ENCODE results near the gene ZNF215.
"Not testable (repeated sequence)": the region's sequence is repeated elsewhere in the genome, so short reads cannot be mapped to it uniquely, and the experiment has no call there.

The ZNF215 gene

GRCh38 chr11:6919698-6920097 is 6.5 kb upstream of the ZNF215 start:
- Mint-ChIP-seq H3K27ac (no peak overlapping the region), H3K4me1 (ENCODE audit: low read depth) (no peaks in the 10 kb centered on the region), H3K36me3 (ENCODE audit: low read depth) (no peaks in the 10 kb centered on the region), H3K4me3 (no peak overlapping the region), H3K9me3 (no peaks in the 10 kb centered on the region), H3K27me3 (peaks cover 2% of the 10 kb centered on the region)
- intact Hi-C loops (cut with micrococcal nuclease): no loop called here

GRCh38 chr11:6920702-6921101 is 5.5 kb upstream of the ZNF215 start, which contains the start of gene OR2D3:
Gene OR2D3 (plus strand): TSS chr11:6921002. CDS start chr11:6921002, 0 bp downstream.
- peaks cover 7% of the 10 kb centered on the region for H3K27me3 Mint-ChIP-seq
- intact Hi-C loops (cut with micrococcal nuclease): no loop called here
- no peaks in the 10 kb centered on the region for H3K36me3 Mint-ChIP-seq (ENCODE audit: low read depth)
- H3K27ac Mint-ChIP-seq: no peak within 1 kb of the TSS
- H3K4me1 Mint-ChIP-seq (ENCODE audit: low read depth): peaks cover 3% of the 10 kb centered on the region
- no peak within 1 kb of the TSS for H3K4me3 Mint-ChIP-seq
- no peaks in the 10 kb centered on the region for H3K9me3 Mint-ChIP-seq

- Mint-ChIP-seq H3K4me3 (no peak overlapping the region), H3K27me3 (peaks cover 27% of the 10 kb centered on the region), H3K27ac (no peak overlapping the region), H3K9me3 (no peaks in the 10 kb centered on the region), H3K36me3 (ENCODE audit: low read depth) (no peaks in the 10 kb centered on the region), H3K4me1 (ENCODE audit: low read depth) (peaks cover 18% of the 10 kb centered on the region)
- intact Hi-C loops (cut with micrococcal nuclease): no loop called here
Measured at GRCh38 chr11:6925007-6925577, 1.1 kb upstream of the ZNF215 start.

GRCh38 chr11:6925636-6926207 is 504 bp upstream of the ZNF215 start:
- intact Hi-C loops (cut with micrococcal nuclease): no loop called here
- H3K27ac Mint-ChIP-seq: no peak overlapping the region
- H3K4me1 Mint-ChIP-seq (ENCODE audit: low read depth): peaks cover 18% of the 10 kb centered on the region
- H3K4me3 Mint-ChIP-seq: peak overlapping the region; percentile 80
- H3K9me3 Mint-ChIP-seq: no peaks in the 10 kb centered on the region
- H3K27me3 Mint-ChIP-seq: peaks cover 27% of the 10 kb centered on the region
- H3K36me3 Mint-ChIP-seq (ENCODE audit: low read depth): no peaks in the 10 kb centered on the region

GRCh38 chr11:6927030-6927617 is 898 bp downstream of the ZNF215 start:
- Mint-ChIP-seq H3K27ac (no peak overlapping the region), H3K4me1 (ENCODE audit: low read depth) (peaks cover 18% of the 10 kb centered on the region), H3K4me3 (peak overlapping the region; percentile 80), H3K36me3 (ENCODE audit: low read depth) (no peaks in the 10 kb centered on the region), H3K9me3 (no peaks in the 10 kb centered on the region), H3K27me3 (peaks cover 27% of the 10 kb centered on the region)
- intact Hi-C loops (cut with micrococcal nuclease): no loop called here

- H3K27me3 Mint-ChIP-seq: peaks cover 27% of the 10 kb centered on the region
- H3K4me3 Mint-ChIP-seq: no peak overlapping the region
- no peaks in the 10 kb centered on the region for H3K36me3 Mint-ChIP-seq (ENCODE audit: low read depth)
- peaks cover 18% of the 10 kb centered on the region for H3K4me1 Mint-ChIP-seq (ENCODE audit: low read depth)
- intact Hi-C loops (cut with micrococcal nuclease): no loop called here
- H3K27ac Mint-ChIP-seq: no peak overlapping the region
- no peaks in the 10 kb centered on the region for H3K9me3 Mint-ChIP-seq
Measured at GRCh38 chr11:6928916-6929315, 2.7 kb downstream of the ZNF215 start.

- no peaks in the 10 kb centered on the region for H3K36me3 Mint-ChIP-seq (ENCODE audit: low read depth)
- no peak overlapping the region for H3K4me3 Mint-ChIP-seq
- intact Hi-C loops (cut with micrococcal nuclease): no loop called here
- H3K27ac Mint-ChIP-seq: no peak overlapping the region
- no peaks in the 10 kb centered on the region for H3K9me3 Mint-ChIP-seq
- H3K4me1 Mint-ChIP-seq (ENCODE audit: low read depth): peaks cover 10% of the 10 kb centered on the region
- peaks cover 14% of the 10 kb centered on the region for H3K27me3 Mint-ChIP-seq
Measured at GRCh38 chr11:6931146-6931713, 5.0 kb downstream of the ZNF215 start.

GRCh38 chr11:6932145-6932544 is 5.9 kb downstream of the ZNF215 start:
- intact Hi-C loops (cut with micrococcal nuclease): no loop called here
- peaks cover 7% of the 10 kb centered on the region for H3K27me3 Mint-ChIP-seq
- no peak overlapping the region for H3K27ac Mint-ChIP-seq

GRCh38 chr11:6941970-6942369 is 15.7 kb downstream of the ZNF215 start:
- H3K9me3 Mint-ChIP-seq: no peaks in the 10 kb centered on the region
- H3K27ac Mint-ChIP-seq: no peak overlapping the region
- H3K4me3 Mint-ChIP-seq: no peak overlapping the region
- intact Hi-C loops (cut with micrococcal nuclease): no loop called here
- no peaks in the 10 kb centered on the region for H3K36me3 Mint-ChIP-seq (ENCODE audit: low read depth)
- H3K4me1 Mint-ChIP-seq (ENCODE audit: low read depth): no peaks in the 10 kb centered on the region
- H3K27me3 Mint-ChIP-seq: no peaks in the 10 kb centered on the region

More at GRCh38 chr11:6932145-6932544, 5.9 kb downstream of the ZNF215 start:
- H3K4me1 Mint-ChIP-seq (ENCODE audit: low read depth): peaks cover 3% of the 10 kb centered on the region
- H3K9me3 Mint-ChIP-seq: no peaks in the 10 kb centered on the region
- H3K4me3 Mint-ChIP-seq: no peak overlapping the region
- no peaks in the 10 kb centered on the region for H3K36me3 Mint-ChIP-seq (ENCODE audit: low read depth)

- intact Hi-C loops (cut with micrococcal nuclease): no loop called here
- Mint-ChIP-seq H3K36me3 (ENCODE audit: low read depth) (no peaks in the 10 kb centered on the region), H3K4me3 (no peak overlapping the region), H3K27me3 (no peaks in the 10 kb centered on the region), H3K9me3 (no peaks in the 10 kb centered on the region), H3K27ac (no peak overlapping the region), H3K4me1 (ENCODE audit: low read depth) (no peaks in the 10 kb centered on the region)
Measured at GRCh38 chr11:6943131-6943530, 16.9 kb downstream of the ZNF215 start.

GRCh38 chr11:6954248-6954647 is 28.0 kb downstream of the ZNF215 start:
- H3K27me3 Mint-ChIP-seq; intact Hi-C loops (cut with micrococcal nuclease); H3K27ac Mint-ChIP-seq; H3K4me3 Mint-ChIP-seq; H3K9me3 Mint-ChIP-seq; H3K4me1 Mint-ChIP-seq (ENCODE audit: low read depth); H3K36me3 Mint-ChIP-seq (ENCODE audit: low read depth): not testable (repeated sequence)

GRCh38 chr11:6962141-6962540 is 35.9 kb downstream of the ZNF215 start:
- H3K4me3 Mint-ChIP-seq: no peak overlapping the region
- H3K27ac Mint-ChIP-seq: no peak overlapping the region
- no peaks in the 10 kb centered on the region for H3K9me3 Mint-ChIP-seq
- no peaks in the 10 kb centered on the region for H3K4me1 Mint-ChIP-seq (ENCODE audit: low read depth)
- no peaks in the 10 kb centered on the region for H3K27me3 Mint-ChIP-seq
- intact Hi-C loops (cut with micrococcal nuclease): no loop called here
- H3K36me3 Mint-ChIP-seq (ENCODE audit: low read depth): no peaks in the 10 kb centered on the region

- H3K9me3 Mint-ChIP-seq: no peaks in the 10 kb centered on the region
- no peak overlapping the region for H3K27ac Mint-ChIP-seq
- intact Hi-C loops (cut with micrococcal nuclease): no loop called here
- no peak overlapping the region for H3K4me3 Mint-ChIP-seq
- no peaks in the 10 kb centered on the region for H3K36me3 Mint-ChIP-seq (ENCODE audit: low read depth)
- no peaks in the 10 kb centered on the region for H3K4me1 Mint-ChIP-seq (ENCODE audit: low read depth)
- H3K27me3 Mint-ChIP-seq: no peaks in the 10 kb centered on the region
Measured at GRCh38 chr11:6962673-6963072, 36.4 kb downstream of the ZNF215 start.

GRCh38 chr11:6968816-6969215 is 42.6 kb downstream of the ZNF215 start:
- Mint-ChIP-seq H3K36me3 (ENCODE audit: low read depth) (no peaks in the 10 kb centered on the region), H3K4me1 (ENCODE audit: low read depth) (no peaks in the 10 kb centered on the region), H3K4me3 (no peak overlapping the region), H3K9me3 (no peaks in the 10 kb centered on the region), H3K27me3 (no peaks in the 10 kb centered on the region), H3K27ac (no peak overlapping the region)
- intact Hi-C loops (cut with micrococcal nuclease): no loop called here

All from dendritic cell treated with granulocyte-macrophage colony-stimulating factor and Interleukin-4, amounts not matched to agents 40 ng/mL and 50 ng/mL, for 4 days (primary cell).